CD4-positive, alpha-beta memory T cell (primary cell): ENCODE measurements around the gene DRGX. TPM values are rescaled to one million over a fixed set of nuclear protein-coding genes. Genes with fewer than 3 reads are reported as not detected.

ENCODE experiments used
- CTCF ChIA-PET: fragments of 350-600 bp; sonication (Branson Sonifier 250); formaldehyde crosslinking; loops from one replicate; lab custom pipeline; 2021; ENCODE audit warnings: inconsistent platforms; ENCODE audit not compliant: partially characterized antibody; lab: Charles Lee
- POLR2A ChIA-PET: fragments of 350-600 bp; sonication (Branson Sonifier 250); formaldehyde crosslinking; loops from one replicate; lab custom pipeline; 2021; ENCODE audit not compliant: partially characterized antibody; lab: Charles Lee
- DNase-seq, 5 donors: peaks; one replicate each; pipeline versions ENCODE4 v3.0.0 to v3.0.0-alpha.2; 2020 to 2022; ENCODE audit warnings: mixed read lengths in 1 of 5
- H3K27ac ChIP-seq: one replicate; pipeline ENCODE4 v1.7.0; 2013; ENCODE audit warnings: low read depth, low read length
- H3K27me3 ChIP-seq: 2 replicates; pipeline ENCODE4 v1.7.0; 2013; ENCODE audit warnings: mild to moderate bottlenecking, low read length, moderate library complexity; ENCODE audit not compliant: insufficient read depth
- H3K36me3 ChIP-seq: 2 replicates; pipeline ENCODE4 v1.7.0; 2013; ENCODE audit warnings: mild to moderate bottlenecking, low read length, moderate library complexity; ENCODE audit not compliant: insufficient read depth
- H3K4me1 ChIP-seq: 2 replicates; pipeline ENCODE4 v1.7.0; 2013; ENCODE audit warnings: mild to moderate bottlenecking, low read length, moderate library complexity; ENCODE audit not compliant: insufficient read depth
- H3K4me3 ChIP-seq, 2 donors: one replicate each; pipeline ENCODE4 v1.7.0; 2013; ENCODE audit warnings: low read length in 2 of 2, mild to moderate bottlenecking in 1 of 2
- H3K9me3 ChIP-seq, 2 donors: one replicate each; pipeline ENCODE4 v1.7.0; 2013; ENCODE audit warnings: low read length in 2 of 2, control low read depth in 1 of 2; ENCODE audit not compliant: control insufficient read depth in 1 of 2
- H3K27ac Mint-ChIP-seq, 7 donors: one replicate each; pipeline ENCODE4 v1.8.0; 2020 to 2021; ENCODE audit warnings: mixed read lengths in 7 of 7, mild to moderate bottlenecking in 6 of 7, inconsistent platforms in 3 of 7, moderate library complexity in 3 of 7
- H3K27me3 Mint-ChIP-seq, 2 donors: one replicate each; pipeline ENCODE4 v1.8.0; 2020 to 2021; ENCODE audit warnings: mixed read lengths in 2 of 2
- H3K36me3 Mint-ChIP-seq, 2 donors: one replicate each; pipeline ENCODE4 v1.8.0; 2020 to 2021; ENCODE audit warnings: mixed read lengths in 2 of 2, inconsistent platforms in 1 of 2, mild to moderate bottlenecking in 1 of 2
- H3K4me1 Mint-ChIP-seq, 4 donors: one replicate each; pipeline ENCODE4 v1.8.0; 2020 to 2021; ENCODE audit warnings: mixed read lengths in 4 of 4, mild to moderate bottlenecking in 1 of 4
- H3K4me3 Mint-ChIP-seq, 8 donors: one replicate each; pipeline ENCODE4 v1.8.0; 2020 to 2021; ENCODE audit warnings: mixed read lengths in 8 of 8, mild to moderate bottlenecking in 7 of 8, moderate library complexity in 6 of 8, inconsistent platforms in 3 of 8
- H3K9me3 Mint-ChIP-seq, 8 donors: one replicate each; pipeline ENCODE4 v1.8.0; 2020 to 2021; ENCODE audit warnings: mixed read lengths in 8 of 8, mild to moderate bottlenecking in 5 of 8, inconsistent platforms in 3 of 8, moderate library complexity in 1 of 8
- intact Hi-C: fragments of 100-400 bp; cut with micrococcal nuclease; formaldehyde crosslinking; loops from one replicate; pipeline ENCODE4 v1.15.1; 2023
- polyA plus RNA-seq, 2 donors: library from polyadenylated mRNA; unstranded; fragments of 300-500 nt; fragmentation: Illumina TruSeq; gene quantifications; one replicate each; pipeline ENCODE4 v1.2.3, GENCODE V29; 2021
- total RNA-seq, 2 experiments: library from RNA; stranded (reverse); gene quantifications; one replicate each; pipeline ENCODE4 v1.2.3, GENCODE V29; 2021

Gene DRGX
- total RNA-seq (not detected), polyA plus RNA-seq (not detected)

- peaks cover 2 to 13% (median 7%) of the 10 kb centered on the region in 4 donors for H3K4me1 Mint-ChIP-seq
- no peak within 1 kb of the TSS for H3K4me3 ChIP-seq
- no peaks in the 10 kb centered on the region for H3K9me3 ChIP-seq
- no peak for DNase-seq
- peak within 1 kb of the TSS in 1 of 8 donors; percentile 59 for H3K4me3 Mint-ChIP-seq
- no peaks in the 10 kb centered on the region for H3K36me3 Mint-ChIP-seq
- H3K27ac ChIP-seq: no peak within 1 kb of the TSS
- peaks cover 0 to 9% (median 0%) of the 10 kb centered on the region in 8 donors for H3K9me3 Mint-ChIP-seq
- intact Hi-C loops: no loop called here
- no peak within 1 kb of the TSS for H3K27ac Mint-ChIP-seq
- H3K36me3 ChIP-seq: no peaks in the 10 kb centered on the region
- ChIA-PET POLR2A (no interaction called here), CTCF (interaction anchor here (1.1 kb wide), 1 partner anchor 11 kb away, joined by 4 read pairs; no protein-coding TSS in a partner anchor)
- H3K4me1 ChIP-seq: peaks cover 17% of the 10 kb centered on the region
- H3K27me3 ChIP-seq: peaks cover 33% of the 10 kb centered on the region
- peaks cover 60 to 61% of the 10 kb centered on the region in 2 donors for H3K27me3 Mint-ChIP-seq
These were observed at the start of gene DRGX for GRCh38 chr10:49395741-49396665. DRGX (minus strand) TSS chr10:49396089; CDS start chr10:49395440, 649 bp downstream.

DNA sequence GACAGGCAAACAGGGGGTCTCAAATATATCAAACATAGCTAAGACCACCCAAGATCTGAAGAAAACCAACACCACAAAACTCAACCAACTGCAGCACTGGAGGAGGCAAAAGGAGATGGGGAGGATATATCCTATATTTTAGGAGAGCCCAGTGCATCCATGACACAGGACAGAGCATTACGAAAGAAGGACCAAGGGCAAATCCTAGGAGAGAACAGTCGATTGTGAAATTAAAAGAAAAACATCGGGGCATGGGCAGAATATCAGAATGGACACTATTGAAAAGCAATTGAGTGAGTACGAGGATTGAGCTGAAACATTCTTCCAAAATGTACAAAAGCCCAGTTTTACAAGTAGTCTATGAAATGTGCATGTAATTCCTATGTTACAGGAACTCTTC, 48.5 kb upstream of the DRGX start:
- H3K27me3 Mint-ChIP-seq: peaks cover 0 to 1% of the 10 kb centered on the region in 2 donors
- H3K4me3 Mint-ChIP-seq: no peak overlapping the region
- CTCF ChIA-PET: no interaction called here
- Histone ChIP-seq H3K27ac (no peak overlapping the region), H3K9me3 (peaks cover 0 to 3% of the 10 kb centered on the region in 2 donors), H3K36me3 (no peaks in the 10 kb centered on the region), H3K4me1 (peaks cover 6% of the 10 kb centered on the region), H3K4me3 (no peak overlapping the region), H3K27me3 (no peaks in the 10 kb centered on the region)
- H3K27ac Mint-ChIP-seq: no peak overlapping the region
- DNase-seq: no peak
- H3K9me3 Mint-ChIP-seq: peaks cover 4 to 26% (median 13%) of the 10 kb centered on the region in 8 donors
- intact Hi-C loops: no loop called here
- H3K36me3 Mint-ChIP-seq: peaks cover 0 to 3% of the 10 kb centered on the region in 2 donors
- H3K4me1 Mint-ChIP-seq: peaks cover 2 to 18% (median 7%) of the 10 kb centered on the region in 4 donors
- POLR2A ChIA-PET: no interaction called here

DNA sequence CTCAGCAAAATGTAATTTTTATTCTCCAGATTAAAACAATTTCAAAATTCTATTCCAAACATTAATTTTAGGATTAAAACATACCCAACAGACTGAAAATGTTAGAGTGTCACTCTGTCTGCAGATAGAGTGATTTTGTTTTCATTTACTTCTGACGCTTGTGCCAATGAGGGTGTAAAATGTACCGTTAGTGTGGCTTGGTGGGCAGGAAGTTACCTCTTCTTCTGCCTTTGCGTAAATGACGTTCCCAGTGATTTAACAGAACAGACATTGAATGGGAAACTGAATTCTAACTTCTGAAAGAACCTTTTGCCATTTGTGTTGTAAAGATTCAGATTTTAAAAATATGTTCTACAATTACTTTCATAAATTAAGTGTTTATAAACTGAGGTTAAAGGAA, 47.0 kb upstream of the DRGX start:
- no peak overlapping the region for H3K27ac Mint-ChIP-seq
- Histone ChIP-seq H3K4me3 (no peak overlapping the region), H3K27me3 (no peaks in the 10 kb centered on the region), H3K27ac (no peak overlapping the region), H3K36me3 (no peaks in the 10 kb centered on the region), H3K9me3 (no peaks in the 10 kb centered on the region), H3K4me1 (peaks cover 6% of the 10 kb centered on the region)
- intact Hi-C loops: no loop called here
- POLR2A ChIA-PET: no interaction called here
- DNase-seq: no peak
- H3K4me1 Mint-ChIP-seq: peaks cover 2 to 18% (median 7%) of the 10 kb centered on the region in 4 donors
- no peak overlapping the region for H3K4me3 Mint-ChIP-seq
- CTCF ChIA-PET: interaction anchor here (1.0 kb wide), 1 partner anchor 70 kb away, joined by 3 read pairs; no protein-coding TSS in a partner anchor
- peaks cover 0 to 1% of the 10 kb centered on the region in 2 donors for H3K27me3 Mint-ChIP-seq
- H3K36me3 Mint-ChIP-seq: no peaks in the 10 kb centered on the region
- H3K9me3 Mint-ChIP-seq: peaks cover 0 to 14% (median 3%) of the 10 kb centered on the region in 8 donors

DNA sequence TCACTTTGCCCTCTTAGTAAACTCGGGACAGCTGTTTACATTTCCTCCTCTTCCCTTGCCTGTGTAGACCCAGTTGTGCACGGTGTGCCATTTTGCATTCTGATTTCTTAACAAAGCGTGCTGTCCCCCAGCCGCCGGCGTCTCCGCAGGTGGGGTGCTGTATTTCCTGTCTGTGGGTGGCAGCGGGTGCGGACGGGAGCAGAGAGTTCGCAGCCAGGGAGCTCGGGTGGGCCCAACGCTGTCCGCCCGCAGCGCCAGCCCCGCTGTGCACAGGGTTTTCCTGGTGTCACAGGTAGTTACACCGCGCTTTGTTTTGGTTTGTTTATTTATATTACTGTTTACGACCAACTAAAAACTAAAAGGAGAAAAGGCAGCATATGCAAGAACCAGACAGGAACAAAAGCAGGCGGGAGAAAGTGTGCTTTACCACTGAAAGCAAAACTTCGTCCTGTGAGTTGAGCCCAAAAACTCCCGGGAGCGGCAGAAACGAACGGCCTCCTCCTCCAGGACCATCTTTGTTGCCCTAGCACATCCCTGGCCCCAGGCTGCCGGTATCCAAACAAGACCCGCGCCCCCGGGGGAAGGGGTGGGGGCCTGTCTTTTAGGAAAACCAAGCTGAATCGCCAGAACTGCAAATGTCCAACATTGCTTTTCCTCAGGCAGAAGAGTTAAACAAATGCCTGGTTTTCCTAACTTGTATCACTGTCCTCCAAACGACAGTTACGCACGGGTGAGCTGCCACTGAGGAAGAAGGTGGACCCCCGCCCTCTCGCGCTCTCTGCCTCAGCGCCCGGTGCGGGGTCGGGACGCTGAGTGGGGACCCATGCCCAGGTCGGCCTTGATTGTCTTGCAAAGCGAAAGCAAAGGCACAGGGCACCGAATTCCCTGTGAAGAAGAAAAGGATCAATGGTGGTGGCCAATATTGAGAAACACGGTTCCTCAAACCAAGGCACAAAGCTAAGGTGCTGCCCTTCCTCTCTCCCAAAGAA, 45.9 kb upstream of the DRGX start:
- DNase-seq: no peak
- no peak overlapping the region for H3K4me3 ChIP-seq
- peak overlapping the region in 1 of 7 donors; percentile 19 for H3K27ac Mint-ChIP-seq

GRCh38 chr10:49435225-49435624, 39.3 kb upstream of the DRGX start:
- H3K4me1 ChIP-seq: no peaks in the 10 kb centered on the region
- intact Hi-C loops: no loop called here
- Mint-ChIP-seq H3K27me3 (peaks cover 2 to 5% of the 10 kb centered on the region in 2 donors), H3K9me3 (peaks cover 4 to 18% (median 8%) of the 10 kb centered on the region in 8 donors), H3K27ac (no peak overlapping the region), H3K4me1 (no peaks in the 10 kb centered on the region), H3K4me3 (no peak overlapping the region), H3K36me3 (peaks cover 0 to 4% of the 10 kb centered on the region in 2 donors)
- ChIA-PET CTCF (no interaction called here), POLR2A (no interaction called here)
- no peaks in the 10 kb centered on the region for H3K9me3 ChIP-seq
- no peak for DNase-seq
- H3K27ac ChIP-seq: no peak overlapping the region
- H3K36me3 ChIP-seq: no peaks in the 10 kb centered on the region
- no peaks in the 10 kb centered on the region for H3K27me3 ChIP-seq
- H3K4me3 ChIP-seq: no peak overlapping the region

More for the DNA sequence above, 45.9 kb upstream of the DRGX start:
- H3K27me3 ChIP-seq: no peaks in the 10 kb centered on the region
- no peaks in the 10 kb centered on the region for H3K36me3 ChIP-seq
- peaks cover 0 to 1% of the 10 kb centered on the region in 2 donors for H3K27me3 Mint-ChIP-seq
- H3K9me3 ChIP-seq: no peaks in the 10 kb centered on the region
- intact Hi-C loops: no loop called here
- peaks cover 2 to 18% (median 7%) of the 10 kb centered on the region in 4 donors for H3K4me1 Mint-ChIP-seq
- H3K27ac ChIP-seq: no peak overlapping the region
- peaks cover 6% of the 10 kb centered on the region for H3K4me1 ChIP-seq
- no peaks in the 10 kb centered on the region for H3K36me3 Mint-ChIP-seq
- H3K4me3 Mint-ChIP-seq: peak overlapping the region in 7 of 8 donors; percentile 15 to 72 (median 41)
- H3K9me3 Mint-ChIP-seq: peaks cover 0 to 11% (median under 1%) of the 10 kb centered on the region in 8 donors
- ChIA-PET POLR2A (no interaction called here), CTCF (no interaction called here)

DNA sequence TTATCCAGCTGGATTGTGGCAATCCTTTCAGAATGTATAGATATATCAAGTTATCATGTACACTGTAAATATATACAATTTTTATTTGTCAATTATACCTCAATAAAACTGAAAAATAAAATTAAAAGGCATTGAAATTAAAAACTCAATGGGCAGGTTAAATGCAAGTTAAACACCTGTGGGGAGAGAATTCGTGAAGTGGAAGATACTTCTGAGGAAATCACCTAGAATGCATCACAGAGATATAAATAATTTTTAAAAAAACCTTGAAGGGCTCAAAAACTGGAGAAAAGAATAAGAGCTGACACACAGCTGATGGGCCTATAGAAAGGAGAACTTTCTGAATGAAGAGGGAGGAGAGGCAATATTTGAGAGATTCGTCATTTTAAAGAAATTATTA, 37.2 kb upstream of the DRGX start:
- ChIA-PET POLR2A (no interaction called here), CTCF (no interaction called here)
- Histone ChIP-seq H3K4me3 (no peak overlapping the region), H3K9me3 (no peaks in the 10 kb centered on the region), H3K27ac (no peak overlapping the region), H3K27me3 (no peaks in the 10 kb centered on the region), H3K36me3 (no peaks in the 10 kb centered on the region), H3K4me1 (no peaks in the 10 kb centered on the region)
- Mint-ChIP-seq H3K36me3 (peaks cover 4% of the 10 kb centered on the region in 2 donors), H3K4me1 (no peaks in the 10 kb centered on the region), H3K27me3 (peaks cover 2 to 7% of the 10 kb centered on the region in 2 donors), H3K4me3 (no peak overlapping the region), H3K27ac (no peak overlapping the region), H3K9me3 (peaks cover 4 to 17% (median 8%) of the 10 kb centered on the region in 8 donors)
- no peak for DNase-seq
- intact Hi-C loops: no loop called here
